Adrenal gland (tissue), 5 donors: ENCODE results near the gene ULK3.

Experiments
- POLR2A ChIP-seq, 2 donors: fragments of 450-650 bp; IDR thresholded peaks; one replicate each; pipeline ENCODE4 v1.6.1; 2017; ENCODE audit warnings: antibody characterized with exemption in 2 of 2, mild to moderate bottlenecking in 2 of 2, moderate library complexity in 1 of 2
- TF ChIP-seq, protein P1 (sequence below), 6 experiments: fragments of 450-650 bp in 4 of 6; fragments of 200-600 bp in 2 of 6; sonication (generic) in 1 of 6; IDR thresholded peaks; 1 replicate in 5 of 6; 2 replicates in 1 of 6; pipeline versions ENCODE4 v1.5.1 to v1.8.0; 2016 to 2021; ENCODE audit warnings: antibody characterized with exemption in 6 of 6, mild to moderate bottlenecking in 2 of 6, moderate library complexity in 1 of 6
- donor health status: DM: no; HTN: no; CAD: no.

DNA sequence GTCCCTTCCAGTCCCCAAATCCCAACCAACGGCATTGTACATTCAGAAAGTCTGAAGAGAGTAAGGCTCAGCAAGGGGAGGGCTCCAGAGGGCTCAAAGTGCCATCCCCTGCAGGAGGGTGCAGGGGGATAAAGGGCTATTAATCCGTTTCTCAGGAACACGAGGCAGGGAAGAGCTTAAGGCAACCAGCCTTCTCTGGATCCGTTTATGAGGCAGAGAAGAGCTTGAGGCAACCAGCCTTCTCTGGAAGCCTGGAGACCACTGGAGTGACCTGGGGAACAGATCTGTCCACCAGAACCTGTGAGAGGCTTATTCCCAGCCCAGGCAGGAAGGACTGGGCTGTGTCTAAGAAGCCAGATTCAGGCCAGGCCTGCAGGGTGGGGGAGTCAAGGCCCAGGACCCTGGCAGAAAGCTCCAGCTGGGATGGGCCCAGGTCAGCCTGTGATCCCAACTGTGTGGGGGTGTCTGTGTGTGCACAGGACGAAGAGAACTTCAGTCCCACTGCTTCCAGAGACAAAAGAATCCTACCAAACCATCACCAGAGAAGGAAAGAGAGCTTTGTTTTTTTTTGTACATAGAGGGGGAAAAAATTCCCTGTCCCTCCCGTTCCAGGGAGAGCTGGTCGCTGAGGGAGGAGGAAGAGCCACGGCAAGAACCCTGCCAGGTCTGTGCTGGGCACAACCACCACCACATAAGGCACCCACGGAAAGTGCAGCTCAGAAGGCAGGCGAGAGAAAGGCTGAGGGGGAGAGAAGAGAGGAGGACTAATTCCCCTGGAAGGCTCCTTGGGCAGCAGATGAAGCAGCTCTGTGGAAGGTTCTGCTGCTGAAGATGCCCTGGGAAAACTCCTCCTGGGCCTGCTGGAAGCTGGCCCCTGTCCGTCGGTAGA lies 1.6 kb upstream of the ULK3 start:
- TF ChIP-seq, protein P1, sequence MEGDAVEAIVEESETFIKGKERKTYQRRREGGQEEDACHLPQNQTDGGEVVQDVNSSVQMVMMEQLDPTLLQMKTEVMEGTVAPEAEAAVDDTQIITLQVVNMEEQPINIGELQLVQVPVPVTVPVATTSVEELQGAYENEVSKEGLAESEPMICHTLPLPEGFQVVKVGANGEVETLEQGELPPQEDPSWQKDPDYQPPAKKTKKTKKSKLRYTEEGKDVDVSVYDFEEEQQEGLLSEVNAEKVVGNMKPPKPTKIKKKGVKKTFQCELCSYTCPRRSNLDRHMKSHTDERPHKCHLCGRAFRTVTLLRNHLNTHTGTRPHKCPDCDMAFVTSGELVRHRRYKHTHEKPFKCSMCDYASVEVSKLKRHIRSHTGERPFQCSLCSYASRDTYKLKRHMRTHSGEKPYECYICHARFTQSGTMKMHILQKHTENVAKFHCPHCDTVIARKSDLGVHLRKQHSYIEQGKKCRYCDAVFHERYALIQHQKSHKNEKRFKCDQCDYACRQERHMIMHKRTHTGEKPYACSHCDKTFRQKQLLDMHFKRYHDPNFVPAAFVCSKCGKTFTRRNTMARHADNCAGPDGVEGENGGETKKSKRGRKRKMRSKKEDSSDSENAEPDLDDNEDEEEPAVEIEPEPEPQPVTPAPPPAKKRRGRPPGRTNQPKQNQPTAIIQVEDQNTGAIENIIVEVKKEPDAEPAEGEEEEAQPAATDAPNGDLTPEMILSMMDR (IDR thresholded peaks at IDR 0.05): no peak
- no peak for TF ChIP-seq POLR2A (IDR thresholded peaks at IDR 0.05)
